DND-41 (cell line): Measurements from ENCODE around the gene GALP.

Experiments
- CTCF ChIP-seq: IDR thresholded peaks from 2 replicates; pipeline ENCODE4 v1.5.1; 2012; ENCODE audit warnings: borderline replicate concordance, low read length, moderate library complexity, mild to moderate bottlenecking; ENCODE audit not compliant: poor library complexity, severe bottlenecking; ENCODE audit errors: extremely low read depth
- EZH2 ChIP-seq: IDR thresholded peaks from 3 replicates; pipeline ENCODE4 v1.6.1; 2012; ENCODE audit warnings: borderline replicate concordance, low read depth, mild to moderate bottlenecking, moderate library complexity, low read length, inconsistent platforms; ENCODE audit not compliant: severe bottlenecking

- TF ChIP-seq CTCF (no peak), EZH2 (no peak)
These were observed 35.8 kb upstream of the GALP start for GRCh38 chr19:56139847-56140582.
